Measurements from ENCODE around the gene POTEB2.
"Not testable (repeated sequence)": the region's sequence is repeated elsewhere in the genome, so short reads cannot be mapped to it uniquely, and the experiment has no call there.

Gene POTEB2
- 0 reads per million in 2 donors for total RNA-seq

DNA sequence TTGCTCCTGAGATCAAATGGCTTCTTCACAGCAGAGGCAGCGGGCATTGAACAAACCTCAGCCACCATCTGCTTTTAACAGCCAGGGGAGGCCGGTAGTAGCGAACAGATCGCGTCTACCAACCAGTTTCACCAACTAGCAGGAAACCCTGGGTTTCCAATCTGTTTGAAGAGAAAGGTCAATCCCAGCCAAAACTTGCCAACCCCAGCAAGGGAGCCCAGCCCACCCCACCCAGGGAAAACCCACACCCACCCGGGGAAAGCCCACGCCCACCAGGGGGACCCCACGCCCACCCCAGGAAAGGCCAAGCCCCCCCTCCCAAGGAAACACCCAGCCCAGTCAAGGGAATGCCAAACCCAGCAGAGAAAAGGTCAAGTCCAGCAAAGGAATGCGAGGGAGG lies at the start of gene POTEB2:
POTEB2 (minus strand) TSS at position 101 of the 400 bp plus-strand sequence; CDS start at position 68, 33 bp downstream.
- DNase-seq, result not testable (repeated sequence)

DNA sequence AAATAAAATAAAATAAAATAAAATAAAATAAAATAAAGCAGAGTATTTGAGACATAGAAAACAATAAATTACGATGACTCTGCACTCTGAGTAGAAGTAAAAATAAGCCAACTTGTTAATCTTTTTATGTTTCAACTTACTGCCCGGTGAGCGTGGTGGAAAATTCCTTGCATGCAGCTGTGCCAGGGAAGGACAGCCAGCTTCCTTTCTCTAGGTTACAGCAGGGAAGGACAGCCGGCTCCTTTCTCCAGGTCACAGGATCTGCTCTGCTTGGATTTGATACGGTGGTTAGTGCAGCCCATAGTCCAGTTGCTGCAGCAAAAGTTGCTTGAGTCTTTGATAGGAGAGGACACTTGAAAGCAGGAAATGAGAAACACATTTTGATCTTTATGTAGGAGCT lies 13.8 kb upstream of the POTEB2 start:
- not testable (repeated sequence) for DNase-seq

DNA sequence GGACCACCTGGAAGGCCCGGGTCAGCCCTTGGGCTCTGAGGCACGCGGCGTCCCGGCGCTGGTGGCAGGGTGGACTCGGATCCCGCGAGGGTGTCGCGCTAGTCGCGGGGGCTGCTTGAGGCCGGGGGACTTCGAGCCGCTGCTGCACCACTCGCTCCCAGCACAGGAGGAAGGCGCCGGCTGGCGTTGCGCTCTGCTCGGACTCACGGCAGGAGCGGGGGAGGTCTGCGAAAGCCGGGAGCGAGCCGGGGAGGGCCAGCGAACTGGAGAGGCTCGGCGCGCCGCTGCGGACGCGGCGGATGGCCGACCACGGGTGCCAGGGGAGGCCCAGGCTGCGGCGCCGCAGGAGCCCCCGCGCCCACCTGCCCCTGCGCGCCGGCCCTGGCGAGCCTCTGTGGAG lies 12.3 kb upstream of the POTEB2 start:
- not testable (repeated sequence) for DNase-seq

DNA sequence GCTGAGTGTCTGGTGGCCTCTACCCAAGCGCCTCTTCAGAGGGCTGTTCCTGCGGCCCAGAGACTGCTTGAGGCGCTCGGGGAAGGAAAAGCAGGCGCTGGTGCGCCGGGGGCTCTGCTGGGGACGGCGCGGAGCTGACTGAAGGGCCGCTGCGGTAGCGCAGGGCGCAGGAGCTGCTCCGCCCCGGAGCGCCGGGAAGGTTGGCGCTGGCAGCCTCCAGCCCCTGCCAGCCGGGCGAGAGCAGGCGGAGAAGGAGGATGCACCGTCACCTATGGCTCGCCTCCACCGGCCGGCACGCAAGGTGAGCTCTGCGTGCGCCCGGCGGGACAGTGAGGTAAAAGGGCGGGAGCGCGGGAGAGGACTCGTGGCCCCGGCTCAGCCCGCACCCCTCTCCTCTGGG lies 11.7 kb upstream of the POTEB2 start:
- DNase-seq, result not testable (repeated sequence)

Measured in T-helper 9 cell (primary cell).